ENCODE measurements around the gene DNAJC12.
A peak's percentile ranks its signal among the peaks of the same experiment; 100 is the strongest.
"Not testable (repeated sequence)": the region's sequence is repeated elsewhere in the genome, so short reads cannot be mapped to it uniquely, and the experiment has no call there.

The DNAJC12 gene

GRCh38 chr10:67763499-67764011 lies 74.4 kb downstream of the DNAJC12 start:
- DNase-seq (ENCODE audit: low read depth in 2 of 2), result peak; percentile 64 to 67

- not testable (repeated sequence) for DNase-seq (ENCODE audit: low read depth in 2 of 2)
Observed at GRCh38 chr10:67762567-67762966, 75.4 kb downstream of the DNAJC12 start.

- DNase-seq (ENCODE audit: low read depth in 2 of 2), result no peak
Observed at GRCh38 chr10:67760272-67760671, 77.7 kb downstream of the DNAJC12 start.
